Fibroblast of mammary gland (primary cell): Measurements from ENCODE around the gene NPHP3.
"Not testable (repeated sequence)": the region's sequence is repeated elsewhere in the genome, so short reads cannot be mapped to it uniquely, and the experiment has no call there.

Source experiments
- DNase-seq: peaks from one replicate; pipeline ENCODE4 v3.0.0-alpha.2; 2010; ENCODE audit warnings: low read depth
- H3K4me3 ChIP-seq: 2 replicates; pipeline ENCODE4 v1.5.1; 2011; ENCODE audit warnings: low read depth, mild to moderate bottlenecking, low read length, moderate library complexity; ENCODE audit not compliant: control insufficient read depth
- TF ChIP-seq, protein P1 (sequence below): conservative IDR thresholded peaks from 2 replicates; pipeline ENCODE4 v1.5.1; 2011; ENCODE audit warnings: low read depth, low read length, inconsistent platforms; ENCODE audit not compliant: control insufficient read depth, insufficient read depth

The NPHP3 gene

DNA sequence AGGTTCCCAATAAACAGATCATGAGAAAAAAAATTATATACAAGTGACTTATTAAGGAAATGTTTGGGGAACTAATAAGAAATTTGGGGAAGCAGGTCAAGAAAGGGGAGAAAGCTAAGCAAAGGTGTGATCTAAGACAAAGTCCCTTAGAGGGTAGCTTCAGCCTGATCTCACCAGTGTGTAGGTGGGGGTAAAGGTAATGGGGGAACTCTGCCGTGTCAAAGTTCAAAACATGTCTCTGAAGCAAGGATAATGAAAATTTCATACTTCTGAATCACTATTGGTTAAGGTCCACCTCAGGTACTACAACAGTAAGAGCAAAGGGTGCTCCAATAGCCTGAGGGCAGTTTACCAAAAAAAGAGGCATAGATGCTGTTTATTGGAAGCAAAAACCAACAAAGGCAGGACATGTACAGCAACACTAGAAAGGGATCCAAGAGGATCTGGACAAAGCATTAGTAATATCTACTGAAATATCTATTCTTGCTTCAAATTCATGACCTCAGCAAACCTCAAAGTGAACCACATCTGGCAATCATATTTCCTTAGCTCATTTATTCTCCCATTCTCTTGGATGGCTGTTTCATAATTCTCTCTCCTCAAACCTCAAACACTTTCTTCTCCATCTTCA is 69.5 kb downstream of the NPHP3 start:
- DNase-seq, result peak; percentile 82
- TF ChIP-seq, protein P1, sequence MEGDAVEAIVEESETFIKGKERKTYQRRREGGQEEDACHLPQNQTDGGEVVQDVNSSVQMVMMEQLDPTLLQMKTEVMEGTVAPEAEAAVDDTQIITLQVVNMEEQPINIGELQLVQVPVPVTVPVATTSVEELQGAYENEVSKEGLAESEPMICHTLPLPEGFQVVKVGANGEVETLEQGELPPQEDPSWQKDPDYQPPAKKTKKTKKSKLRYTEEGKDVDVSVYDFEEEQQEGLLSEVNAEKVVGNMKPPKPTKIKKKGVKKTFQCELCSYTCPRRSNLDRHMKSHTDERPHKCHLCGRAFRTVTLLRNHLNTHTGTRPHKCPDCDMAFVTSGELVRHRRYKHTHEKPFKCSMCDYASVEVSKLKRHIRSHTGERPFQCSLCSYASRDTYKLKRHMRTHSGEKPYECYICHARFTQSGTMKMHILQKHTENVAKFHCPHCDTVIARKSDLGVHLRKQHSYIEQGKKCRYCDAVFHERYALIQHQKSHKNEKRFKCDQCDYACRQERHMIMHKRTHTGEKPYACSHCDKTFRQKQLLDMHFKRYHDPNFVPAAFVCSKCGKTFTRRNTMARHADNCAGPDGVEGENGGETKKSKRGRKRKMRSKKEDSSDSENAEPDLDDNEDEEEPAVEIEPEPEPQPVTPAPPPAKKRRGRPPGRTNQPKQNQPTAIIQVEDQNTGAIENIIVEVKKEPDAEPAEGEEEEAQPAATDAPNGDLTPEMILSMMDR, result no peak
- no peak overlapping the region for H3K4me3 ChIP-seq

DNA sequence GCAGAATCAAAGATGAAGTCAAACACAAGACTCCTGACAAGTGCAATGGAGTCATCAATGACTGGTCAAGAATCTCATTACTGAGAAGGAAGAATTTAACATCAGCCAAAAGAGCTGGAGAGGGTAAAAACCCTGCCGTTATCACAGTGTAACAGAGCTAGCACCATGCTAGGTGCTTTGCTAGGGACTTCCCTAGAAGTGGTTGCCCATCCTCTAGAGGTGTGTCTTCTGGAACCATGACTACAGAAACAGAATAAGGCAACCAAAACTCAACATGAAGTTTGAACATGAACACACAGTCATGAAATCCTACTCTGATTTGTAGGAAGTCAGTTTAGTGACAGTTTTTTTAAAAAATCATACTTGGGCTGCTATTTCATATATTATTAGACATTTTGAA is 72.1 kb downstream of the NPHP3 start:
- TF ChIP-seq, protein P1, result no peak
- no peak for DNase-seq
- no peak overlapping the region for H3K4me3 ChIP-seq

DNA sequence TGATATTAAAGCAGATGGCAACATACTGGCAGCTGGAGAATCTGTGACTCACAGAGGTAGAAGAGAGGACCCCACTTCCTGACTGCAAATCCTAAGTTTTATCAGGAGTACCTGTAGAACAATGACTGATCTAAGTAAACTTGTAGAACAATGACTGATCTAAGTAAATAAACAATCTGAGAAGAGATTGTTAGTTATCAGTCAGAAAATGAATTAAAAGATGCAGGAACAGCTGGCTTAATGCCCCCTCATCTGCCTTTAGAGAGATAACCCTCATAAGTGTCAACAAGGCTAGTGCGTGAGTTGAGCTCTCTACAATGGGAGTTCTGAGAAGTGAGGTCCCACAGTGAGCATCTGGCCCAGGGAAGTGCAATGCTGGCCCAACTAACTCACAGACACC is 77.2 kb downstream of the NPHP3 start:
- H3K4me3 ChIP-seq, result no peak overlapping the region
- DNase-seq, result no peak
- TF ChIP-seq, protein P1, result no peak

DNA sequence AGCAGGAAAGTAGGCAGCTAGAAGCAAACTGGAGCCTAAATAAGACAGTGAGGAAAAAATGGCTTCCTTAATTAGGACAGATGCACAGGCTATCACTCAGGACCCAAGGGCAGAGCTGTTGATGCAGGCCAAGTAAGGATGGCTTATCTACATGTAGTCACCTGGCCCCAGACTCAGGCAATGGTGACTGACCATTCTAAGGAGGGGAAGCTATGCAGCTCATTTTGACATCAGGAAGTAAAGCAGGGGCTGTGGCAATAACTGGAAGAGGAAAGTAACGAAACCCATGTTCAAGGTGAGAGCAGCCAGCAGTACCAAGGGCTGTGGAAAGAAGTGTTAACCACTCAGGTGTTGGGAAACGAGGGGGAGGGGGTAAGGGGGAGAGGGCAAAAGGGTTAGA is 78.8 kb downstream of the NPHP3 start:
- no peak overlapping the region for H3K4me3 ChIP-seq
- no peak for DNase-seq
- TF ChIP-seq, protein P1, result no peak

DNA sequence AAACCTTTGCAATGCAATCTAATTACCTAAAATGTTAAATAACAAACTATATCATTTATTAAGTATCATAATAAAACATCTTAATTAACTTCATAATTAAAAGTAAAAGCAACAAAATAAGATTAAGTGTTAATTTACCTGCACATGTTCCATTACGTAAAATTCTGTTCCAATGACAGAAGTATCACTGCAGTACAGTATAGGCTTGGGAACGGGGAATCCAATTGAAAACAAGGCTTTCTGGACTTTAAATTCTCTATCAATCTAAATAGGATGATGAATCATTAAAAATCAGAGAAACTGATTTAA is 79.7 kb downstream of the NPHP3 start:
- TF ChIP-seq, protein P1, result no peak
- H3K4me3 ChIP-seq, result no peak overlapping the region
- no peak for DNase-seq

DNA sequence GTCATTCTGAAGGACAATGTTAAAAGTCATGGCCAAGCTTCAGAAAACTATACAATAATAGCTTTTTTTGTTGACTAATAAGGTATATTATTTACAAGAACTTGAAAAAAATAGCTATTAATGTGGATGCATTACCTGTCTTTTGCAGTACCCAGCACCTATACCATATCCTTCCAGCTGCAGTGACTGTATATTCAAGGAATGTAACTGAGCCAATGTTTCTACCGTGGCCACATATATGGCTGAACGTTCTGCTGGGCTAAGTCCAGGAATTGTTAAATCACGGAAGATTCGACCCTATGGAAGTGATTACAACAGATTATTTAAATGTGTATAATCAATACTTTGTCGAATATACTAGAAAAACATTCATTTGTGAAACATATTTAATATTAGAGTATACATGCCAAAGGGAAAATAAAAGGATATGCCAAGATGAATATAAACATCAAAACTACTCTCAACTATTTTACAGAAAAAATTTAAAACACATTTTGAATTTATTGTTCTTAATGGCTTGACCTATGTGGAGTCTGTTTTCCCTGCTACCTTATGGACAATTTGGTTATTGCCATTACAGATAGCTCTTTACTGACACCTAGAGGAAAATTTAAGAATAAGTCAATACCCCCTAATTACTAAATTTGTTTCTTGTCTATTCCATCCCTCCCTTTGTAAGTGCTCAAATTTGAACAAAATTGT is 80.2 kb downstream of the NPHP3 start:
- no peak overlapping the region for H3K4me3 ChIP-seq
- DNase-seq, result peak; percentile 72
- TF ChIP-seq, protein P1, result peak; percentile 75

DNA sequence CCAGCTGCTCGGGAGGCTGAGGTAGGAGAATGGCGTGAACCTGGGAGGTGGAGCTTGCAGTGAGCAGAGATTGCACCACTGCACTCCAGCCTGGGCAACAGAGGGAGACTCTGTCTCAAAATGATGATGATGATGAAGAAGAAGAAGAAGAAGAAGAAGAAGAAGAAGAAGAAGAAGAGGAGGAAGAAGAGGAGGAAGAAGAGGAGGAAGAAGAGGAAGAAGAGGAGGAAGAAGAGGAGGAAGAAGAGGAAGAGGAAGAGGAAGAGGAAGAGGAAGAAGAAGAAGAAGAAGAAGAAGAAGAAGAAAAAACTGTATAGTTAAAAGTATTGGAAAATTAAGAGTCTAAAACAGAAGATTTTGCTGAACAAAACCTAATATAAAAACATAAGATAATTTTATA is 80.8 kb downstream of the NPHP3 start:
- H3K4me3 ChIP-seq, DNase-seq: not testable (repeated sequence)
